Fibroblast of villous mesenchyme (primary cell): ENCODE measurements around the gene SDF2. TPM values are rescaled to one million over a fixed set of nuclear protein-coding genes. Genes with fewer than 3 reads are reported as not detected.

Experiments
- DNase-seq: peaks from one replicate; pipeline ENCODE4 v3.0.0-alpha.2; 2010; ENCODE audit warnings: low read depth
- H3K4me3 ChIP-seq: 2 replicates; pipeline ENCODE4 v1.5.1; 2011; ENCODE audit warnings: low read depth, mild to moderate bottlenecking, low read length
- CTCF ChIP-seq: IDR thresholded peaks from 2 replicates; pipeline ENCODE4 v1.5.1; 2012; ENCODE audit warnings: low read depth, mild to moderate bottlenecking, low read length; ENCODE audit not compliant: insufficient read depth
- total RNA-seq: library from RNA; depleted of rRNA; stranded (reverse); fragments of >200 nt; gene quantifications from 2 replicates; pipeline ENCODE4 v1.2.3, GENCODE V29; 2012

SDF2 gene
- total RNA-seq, 1 donor, result 57.4 TPM

GRCh38 chr17:28599311-28600184 lies 62.2 kb downstream of the SDF2 start:
- peak overlapping the region; percentile 79 for H3K4me3 ChIP-seq
- peak; percentile 89 for DNase-seq
- no peak for TF ChIP-seq CTCF

GRCh38 chr17:28598799-28599310 lies 62.9 kb downstream of the SDF2 start, which contains the start of gene SPAG5:
TSS of gene SPAG5 (minus strand) at chr17:28599025. CDS start at chr17:28598946, 79 bp downstream.
- H3K4me3 ChIP-seq, result peak within 1 kb of the TSS; percentile 79
- peak; percentile 92 for DNase-seq
- TF ChIP-seq CTCF, result no peak

- DNase-seq, result no peak
- TF ChIP-seq CTCF, result no peak
- H3K4me3 ChIP-seq, result peak overlapping the region; percentile 79
Observed at GRCh38 chr17:28598389-28598788, 63.3 kb downstream of the SDF2 start.

Other genes starting within 250 kb of the SDF2 start
- gene SLC13A2, start 188.3 kb downstream of the SDF2 start, total RNA-seq, result not detected in 2 replicates
- gene FOXN1, start 155.6 kb downstream of the SDF2 start, total RNA-seq, result not detected in 2 replicates
- 19.6 and 21.6 TPM in 2 replicates for gene UNC119, start 109.3 kb downstream of the SDF2 start, total RNA-seq
- gene PIGS, start 90.4 kb downstream of the SDF2 start, total RNA-seq, result 48.3 and 52.7 TPM in 2 replicates
- 28.9 and 41.6 TPM in 2 replicates for gene ALDOC, start 85.0 kb downstream of the SDF2 start, total RNA-seq
- 21.9 and 38.4 TPM in 2 replicates for gene SPAG5, start 62.9 kb downstream of the SDF2 start, total RNA-seq
- 4.8 and 5.6 TPM in 2 replicates for gene RSKR, start 47.7 kb downstream of the SDF2 start, total RNA-seq
- 143 and 176 TPM in 2 replicates for gene BLTP2, start 16.7 kb downstream of the SDF2 start, total RNA-seq
- gene SUPT6H, start 299 bp upstream of the SDF2 start, total RNA-seq, result 52.2 and 54.4 TPM in 2 replicates
- gene PROCA1, start 50.0 kb upstream of the SDF2 start, total RNA-seq, result under 0.01 and 1.6 TPM in 2 replicates
- 148 and 185 TPM in 2 replicates for gene RAB34, start 56.0 kb upstream of the SDF2 start, total RNA-seq
- 336 and 532 TPM in 2 replicates for gene RPL23A, start 58.1 kb upstream of the SDF2 start, total RNA-seq
- gene TLCD1, start 64.3 kb upstream of the SDF2 start, total RNA-seq, result 6.1 and 8.2 TPM in 2 replicates
- gene NEK8, start 66.9 kb upstream of the SDF2 start, total RNA-seq, result 2.2 and 7.4 TPM in 2 replicates
- 37.7 and 64.8 TPM in 2 replicates for gene TRAF4, start 82.1 kb upstream of the SDF2 start, total RNA-seq
- 5.5 and 6.9 TPM in 2 replicates for gene FAM222B, start 180.9 kb upstream of the SDF2 start, total RNA-seq
- 29.6 and 39.3 TPM in 2 replicates for gene ERAL1, start 193.1 kb upstream of the SDF2 start, total RNA-seq
- 39.6 and 43.6 TPM in 2 replicates for gene FLOT2, start 235.8 kb upstream of the SDF2 start, total RNA-seq
- 2.6 and 3.5 TPM in 2 replicates for gene DHRS13, start 241.2 kb upstream of the SDF2 start, total RNA-seq